Measurements from ENCODE around the gene TSLP. TPM values are rescaled to one million over a fixed set of nuclear protein-coding genes. Genes with fewer than 3 reads are reported as not detected.

TSLP gene
- 0.24 and 0.94 TPM in 2 replicates for total RNA-seq

DNA sequence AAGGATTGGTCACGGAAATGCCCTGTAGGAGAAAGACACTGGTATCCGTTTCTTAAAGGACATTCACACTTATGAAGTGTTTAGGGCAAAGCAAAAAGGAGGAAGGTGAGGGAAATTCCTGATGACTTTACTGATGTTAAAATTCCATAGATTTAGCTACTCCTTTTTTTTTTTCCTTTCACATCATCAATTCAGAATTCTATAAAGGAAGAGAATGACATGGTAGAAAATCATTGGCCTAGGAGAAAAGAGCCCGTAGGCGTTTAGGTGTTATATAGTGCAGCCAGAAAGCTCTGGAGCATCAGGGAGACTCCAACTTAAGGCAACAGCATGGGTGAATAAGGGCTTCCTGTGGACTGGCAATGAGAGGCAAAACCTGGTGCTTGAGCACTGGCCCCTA, at the start of gene TSLP:
TSS of gene TSLP (plus strand) at position 301 of the 400 bp plus-strand sequence. CDS start 178 bp downstream, outside the sequence.

DNA sequence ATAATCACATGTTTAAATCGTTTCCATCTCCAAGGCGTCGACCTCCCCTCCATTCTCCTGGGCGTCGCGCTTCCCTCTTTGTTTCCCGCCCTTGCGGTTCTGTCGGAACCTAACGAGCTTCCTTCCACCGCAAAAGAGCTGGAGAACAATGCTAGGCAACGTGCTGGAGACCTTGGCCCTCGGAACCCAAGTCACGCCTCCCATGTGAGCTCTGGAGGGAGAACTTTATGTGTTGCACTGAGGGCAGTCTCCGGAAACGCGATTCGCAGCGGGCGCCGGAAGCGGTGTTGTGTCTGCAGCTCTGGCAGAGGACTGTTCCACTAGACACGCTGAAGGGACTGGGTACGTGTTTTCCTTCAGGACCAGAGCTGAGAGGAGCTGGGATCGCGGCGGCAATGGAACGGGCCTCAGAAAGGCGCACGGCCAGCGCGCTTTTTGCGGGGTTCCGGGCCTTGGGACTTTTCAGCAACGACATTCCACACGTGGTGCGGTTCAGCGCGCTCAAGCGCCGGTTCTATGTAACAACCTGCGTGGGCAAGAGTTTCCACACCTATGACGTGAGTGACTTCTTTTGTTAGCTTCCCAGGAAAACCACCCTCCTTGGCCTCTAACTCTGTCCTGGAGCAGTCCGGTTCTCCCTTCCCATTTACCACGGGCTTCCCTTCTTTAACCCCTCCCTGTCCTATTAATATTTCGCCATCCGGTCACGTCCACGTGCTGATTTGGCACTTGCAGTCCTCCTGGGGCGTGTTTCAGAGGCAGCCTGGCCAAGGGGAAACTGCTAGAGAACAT, 20.7 kb downstream of the TSLP start, which contains the start of gene WDR36:
TSS of gene WDR36 (plus strand) at position 287 of the 792 bp plus-strand sequence. CDS start at position 396, 109 bp downstream.

Other genes with a start within 250 kb of the TSLP start
- 21.0 and 25.6 TPM in 2 replicates for gene WDR36, start 20.6 kb downstream of the TSLP start, total RNA-seq
- gene CAMK4, start 152.7 kb downstream of the TSLP start, total RNA-seq, result 0.44 and 0.94 TPM in 2 replicates